ENCODE data around the gene CCL22. TPM values are rescaled to one million over a fixed set of nuclear protein-coding genes. Genes with fewer than 3 reads are reported as not detected.

CCL22 gene
- total and polyA plus RNA-seq, 2 experiments from 2014 or later, result 0.19 TPM; not detected in 1

GRCh38 chr16:57367116-57367752, 8.7 kb downstream of the CCL22 start:
- Histone ChIP-seq H3K4me1 (ENCODE audit: insufficient read depth) (peaks cover 5% of the 10 kb centered on the region), H3K4me2 (no peak overlapping the region), H2AFZ (no peak overlapping the region), H3K36me3 (ENCODE audit: insufficient read depth) (no peaks in the 10 kb centered on the region), H4K20me1 (replicated peaks; ENCODE audit: insufficient read depth) (no peaks in the 10 kb centered on the region), H3F3A (replicated peaks; ENCODE audit: low read depth) (no peaks in the 10 kb centered on the region), H3K9me2 (ENCODE audit: insufficient read depth) (no peaks in the 10 kb centered on the region), H3K4me3 (no peak overlapping the region), H3K27me3 (ENCODE audit: insufficient read depth) (no peaks in the 10 kb centered on the region), H3K27ac (ENCODE audit: low read depth) (no peak overlapping the region), H3K79me2 (replicated peaks; ENCODE audit: insufficient read depth) (no peaks in the 10 kb centered on the region)
- no peak for ATAC-seq
- DNase-seq (ENCODE audit: low spot score), result no peak
- peaks cover 4% of the 10 kb centered on the region for H3K27me3 Mint-ChIP-seq (ENCODE audit: insufficient read depth, low read depth, poor library complexity)
- H3K4me1 Mint-ChIP-seq, result 0 out of 3 replicates have a peak, but pooled peaks cover 1% of the 10 kb centered on the region
- no peak for TF ChIP-seq CREB1 (CRISPR knock-in tag; IDR thresholded peaks at IDR 0.05; ENCODE audit: low read depth)
- no peak for TF ChIP-seq ZNF114 (CRISPR knock-in tag; IDR thresholded peaks at IDR 0.05)
- TF ChIP-seq EZH2phosphoT487 (IDR thresholded peaks at IDR 0.05; ENCODE audit: unreplicated experiment), result no peak
- TF ChIP-seq, protein P1, sequence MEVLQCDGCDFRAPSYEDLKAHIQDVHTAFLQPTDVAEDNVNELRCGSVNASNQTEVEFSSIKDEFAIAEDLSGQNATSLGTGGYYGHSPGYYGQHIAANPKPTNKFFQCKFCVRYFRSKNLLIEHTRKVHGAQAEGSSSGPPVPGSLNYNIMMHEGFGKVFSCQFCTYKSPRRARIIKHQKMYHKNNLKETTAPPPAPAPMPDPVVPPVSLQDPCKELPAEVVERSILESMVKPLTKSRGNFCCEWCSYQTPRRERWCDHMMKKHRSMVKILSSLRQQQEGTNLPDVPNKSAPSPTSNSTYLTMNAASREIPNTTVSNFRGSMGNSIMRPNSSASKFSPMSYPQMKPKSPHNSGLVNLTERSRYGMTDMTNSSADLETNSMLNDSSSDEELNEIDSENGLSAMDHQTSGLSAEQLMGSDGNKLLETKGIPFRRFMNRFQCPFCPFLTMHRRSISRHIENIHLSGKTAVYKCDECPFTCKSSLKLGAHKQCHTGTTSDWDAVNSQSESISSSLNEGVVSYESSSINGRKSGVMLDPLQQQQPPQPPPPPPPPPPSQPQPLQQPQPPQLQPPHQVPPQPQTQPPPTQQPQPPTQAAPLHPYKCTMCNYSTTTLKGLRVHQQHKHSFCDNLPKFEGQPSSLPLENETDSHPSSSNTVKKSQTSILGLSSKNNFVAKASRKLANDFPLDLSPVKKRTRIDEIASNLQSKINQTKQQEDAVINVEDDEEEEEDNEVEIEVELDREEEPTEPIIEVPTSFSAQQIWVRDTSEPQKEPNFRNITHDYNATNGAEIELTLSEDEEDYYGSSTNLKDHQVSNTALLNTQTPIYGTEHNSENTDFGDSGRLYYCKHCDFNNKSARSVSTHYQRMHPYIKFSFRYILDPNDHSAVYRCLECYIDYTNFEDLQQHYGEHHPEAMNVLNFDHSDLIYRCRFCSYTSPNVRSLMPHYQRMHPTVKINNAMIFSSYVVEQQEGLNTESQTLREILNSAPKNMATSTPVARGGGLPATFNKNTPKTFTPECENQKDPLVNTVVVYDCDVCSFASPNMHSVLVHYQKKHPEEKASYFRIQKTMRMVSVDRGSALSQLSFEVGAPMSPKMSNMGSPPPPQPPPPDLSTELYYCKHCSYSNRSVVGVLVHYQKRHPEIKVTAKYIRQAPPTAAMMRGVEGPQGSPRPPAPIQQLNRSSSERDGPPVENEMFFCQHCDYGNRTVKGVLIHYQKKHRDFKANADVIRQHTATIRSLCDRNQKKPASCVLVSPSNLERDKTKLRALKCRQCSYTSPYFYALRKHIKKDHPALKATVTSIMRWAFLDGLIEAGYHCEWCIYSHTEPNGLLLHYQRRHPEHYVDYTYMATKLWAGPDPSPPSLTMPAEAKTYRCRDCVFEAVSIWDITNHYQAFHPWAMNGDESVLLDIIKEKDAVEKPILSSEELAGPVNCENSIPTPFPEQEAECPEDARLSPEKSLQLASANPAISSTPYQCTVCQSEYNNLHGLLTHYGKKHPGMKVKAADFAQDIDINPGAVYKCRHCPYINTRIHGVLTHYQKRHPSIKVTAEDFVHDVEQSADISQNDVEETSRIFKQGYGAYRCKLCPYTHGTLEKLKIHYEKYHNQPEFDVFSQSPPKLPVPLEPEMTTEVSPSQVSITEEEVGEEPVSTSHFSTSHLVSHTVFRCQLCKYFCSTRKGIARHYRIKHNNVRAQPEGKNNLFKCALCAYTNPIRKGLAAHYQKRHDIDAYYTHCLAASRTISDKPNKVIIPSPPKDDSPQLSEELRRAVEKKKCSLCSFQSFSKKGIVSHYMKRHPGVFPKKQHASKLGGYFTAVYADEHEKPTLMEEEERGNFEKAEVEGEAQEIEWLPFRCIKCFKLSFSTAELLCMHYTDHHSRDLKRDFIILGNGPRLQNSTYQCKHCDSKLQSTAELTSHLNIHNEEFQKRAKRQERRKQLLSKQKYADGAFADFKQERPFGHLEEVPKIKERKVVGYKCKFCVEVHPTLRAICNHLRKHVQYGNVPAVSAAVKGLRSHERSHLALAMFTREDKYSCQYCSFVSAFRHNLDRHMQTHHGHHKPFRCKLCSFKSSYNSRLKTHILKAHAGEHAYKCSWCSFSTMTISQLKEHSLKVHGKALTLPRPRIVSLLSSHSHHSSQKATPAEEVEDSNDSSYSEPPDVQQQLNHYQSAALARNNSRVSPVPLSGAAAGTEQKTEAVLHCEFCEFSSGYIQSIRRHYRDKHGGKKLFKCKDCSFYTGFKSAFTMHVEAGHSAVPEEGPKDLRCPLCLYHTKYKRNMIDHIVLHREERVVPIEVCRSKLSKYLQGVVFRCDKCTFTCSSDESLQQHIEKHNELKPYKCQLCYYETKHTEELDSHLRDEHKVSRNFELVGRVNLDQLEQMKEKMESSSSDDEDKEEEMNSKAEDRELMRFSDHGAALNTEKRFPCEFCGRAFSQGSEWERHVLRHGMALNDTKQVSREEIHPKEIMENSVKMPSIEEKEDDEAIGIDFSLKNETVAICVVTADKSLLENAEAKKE (CRISPR knock-in tag; IDR thresholded peaks at IDR 0.05), result no peak
- TF ChIP-seq, protein P2, sequence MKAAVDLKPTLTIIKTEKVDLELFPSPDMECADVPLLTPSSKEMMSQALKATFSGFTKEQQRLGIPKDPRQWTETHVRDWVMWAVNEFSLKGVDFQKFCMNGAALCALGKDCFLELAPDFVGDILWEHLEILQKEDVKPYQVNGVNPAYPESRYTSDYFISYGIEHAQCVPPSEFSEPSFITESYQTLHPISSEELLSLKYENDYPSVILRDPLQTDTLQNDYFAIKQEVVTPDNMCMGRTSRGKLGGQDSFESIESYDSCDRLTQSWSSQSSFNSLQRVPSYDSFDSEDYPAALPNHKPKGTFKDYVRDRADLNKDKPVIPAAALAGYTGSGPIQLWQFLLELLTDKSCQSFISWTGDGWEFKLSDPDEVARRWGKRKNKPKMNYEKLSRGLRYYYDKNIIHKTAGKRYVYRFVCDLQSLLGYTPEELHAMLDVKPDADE (IDR thresholded peaks at IDR 0.05), result no peak
- no peak for TF ChIP-seq EZH2 (IDR thresholded peaks at IDR 0.05; ENCODE audit: low read depth, unreplicated experiment)
- TF ChIP-seq, protein P3, sequence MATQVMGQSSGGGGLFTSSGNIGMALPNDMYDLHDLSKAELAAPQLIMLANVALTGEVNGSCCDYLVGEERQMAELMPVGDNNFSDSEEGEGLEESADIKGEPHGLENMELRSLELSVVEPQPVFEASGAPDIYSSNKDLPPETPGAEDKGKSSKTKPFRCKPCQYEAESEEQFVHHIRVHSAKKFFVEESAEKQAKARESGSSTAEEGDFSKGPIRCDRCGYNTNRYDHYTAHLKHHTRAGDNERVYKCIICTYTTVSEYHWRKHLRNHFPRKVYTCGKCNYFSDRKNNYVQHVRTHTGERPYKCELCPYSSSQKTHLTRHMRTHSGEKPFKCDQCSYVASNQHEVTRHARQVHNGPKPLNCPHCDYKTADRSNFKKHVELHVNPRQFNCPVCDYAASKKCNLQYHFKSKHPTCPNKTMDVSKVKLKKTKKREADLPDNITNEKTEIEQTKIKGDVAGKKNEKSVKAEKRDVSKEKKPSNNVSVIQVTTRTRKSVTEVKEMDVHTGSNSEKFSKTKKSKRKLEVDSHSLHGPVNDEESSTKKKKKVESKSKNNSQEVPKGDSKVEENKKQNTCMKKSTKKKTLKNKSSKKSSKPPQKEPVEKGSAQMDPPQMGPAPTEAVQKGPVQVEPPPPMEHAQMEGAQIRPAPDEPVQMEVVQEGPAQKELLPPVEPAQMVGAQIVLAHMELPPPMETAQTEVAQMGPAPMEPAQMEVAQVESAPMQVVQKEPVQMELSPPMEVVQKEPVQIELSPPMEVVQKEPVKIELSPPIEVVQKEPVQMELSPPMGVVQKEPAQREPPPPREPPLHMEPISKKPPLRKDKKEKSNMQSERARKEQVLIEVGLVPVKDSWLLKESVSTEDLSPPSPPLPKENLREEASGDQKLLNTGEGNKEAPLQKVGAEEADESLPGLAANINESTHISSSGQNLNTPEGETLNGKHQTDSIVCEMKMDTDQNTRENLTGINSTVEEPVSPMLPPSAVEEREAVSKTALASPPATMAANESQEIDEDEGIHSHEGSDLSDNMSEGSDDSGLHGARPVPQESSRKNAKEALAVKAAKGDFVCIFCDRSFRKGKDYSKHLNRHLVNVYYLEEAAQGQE (IDR thresholded peaks at IDR 0.05; ENCODE audit: unreplicated experiment), result no peak
- TF ChIP-seq ZNF331 (CRISPR knock-in tag; IDR thresholded peaks at IDR 0.05; ENCODE audit: low read depth), result no peak
- TF ChIP-seq CTCF (conservative IDR thresholded peaks at IDR 0.05; ENCODE audit: low read depth in 2 of 2), result no peak
- no peak for TF ChIP-seq NANOG (IDR thresholded peaks at IDR 0.05; ENCODE audit: borderline replicate concordance)
- no peak overlapping the region for H3K27ac Mint-ChIP-seq
- no peaks in the 10 kb centered on the region for H3K36me3 Mint-ChIP-seq (ENCODE audit: low read depth)
- no peaks in the 10 kb centered on the region; the same call in 2 of the 3 replicates for H3K9me3 Mint-ChIP-seq
- H3K4me3 Mint-ChIP-seq, result no peak overlapping the region

All from GM23338 (cell line).